Hippocampal formation (tissue), 2 donors: ENCODE measurements around the gene AGAP5.
A peak's percentile ranks its signal among the peaks of the same experiment; 100 is the strongest.

Experiments
- DNase-seq, 2 donors: peaks; one replicate each; lab custom pipeline; 2025; lab: John Stamatoyannopoulos, UW

Gene AGAP5

GRCh38 chr10:73625884-73626752 lies 71.8 kb downstream of the AGAP5 start:
- DNase-seq, result peak; percentile 78 to 93

- peak; percentile 15 to 31 for DNase-seq
Observed at GRCh38 chr10:73625004-73625883, 72.7 kb downstream of the AGAP5 start.
